HG03039 (cell line): Measurements from ENCODE around the gene REELD1.

Source experiments
- ATAC-seq: cut with Tn5 transposase; IDR thresholded peaks from one replicate; pipeline ENCODE4 v1.9.1; 2021; ENCODE audit warnings: mild to moderate bottlenecking, moderate library complexity; ENCODE audit not compliant: unreplicated experiment

Gene REELD1

GRCh38 chr4:146214238-146214637 is at the start of gene REELD1:
Gene REELD1 (plus strand): TSS chr4:146214538. CDS start chr4:146216953, 2,415 bp downstream.
- no peak for ATAC-seq

GRCh38 chr4:146165221-146165620 is 49.1 kb upstream of the REELD1 start:
- no peak for ATAC-seq

- ATAC-seq: no peak
These were observed 48.5 kb upstream of the REELD1 start for GRCh38 chr4:146165840-146166239.

GRCh38 chr4:146170149-146170548 is 44.2 kb upstream of the REELD1 start:
- no peak for ATAC-seq

- ATAC-seq: peak; percentile 91
These were observed 38.5 kb upstream of the REELD1 start, which contains the start of gene LSM6 for GRCh38 chr4:146175541-146176453. Gene LSM6 (plus strand): TSS chr4:146175718. CDS start chr4:146182922, 7,204 bp downstream.

- ATAC-seq: no peak
These were observed 37.4 kb upstream of the REELD1 start for GRCh38 chr4:146176891-146177290.

GRCh38 chr4:146178126-146178525 is 36.2 kb upstream of the REELD1 start:
- no peak for ATAC-seq

- ATAC-seq: no peak
These were observed 34.5 kb upstream of the REELD1 start for GRCh38 chr4:146179784-146180370.

GRCh38 chr4:146182443-146182842 is 31.9 kb upstream of the REELD1 start:
- ATAC-seq: no peak

- no peak for ATAC-seq
These were observed 31.1 kb upstream of the REELD1 start for GRCh38 chr4:146183209-146183608.

GRCh38 chr4:146186041-146186440 is 28.3 kb upstream of the REELD1 start:
- no peak for ATAC-seq

GRCh38 chr4:146186596-146186995 is 27.7 kb upstream of the REELD1 start:
- no peak for ATAC-seq

- ATAC-seq: no peak
These were observed 23.9 kb upstream of the REELD1 start for GRCh38 chr4:146190456-146190855.

- no peak for ATAC-seq
These were observed 22.4 kb upstream of the REELD1 start for GRCh38 chr4:146191766-146192458.

- ATAC-seq: no peak
These were observed 20.7 kb upstream of the REELD1 start for GRCh38 chr4:146193628-146194027.

- no peak for ATAC-seq
These were observed 20.1 kb upstream of the REELD1 start for GRCh38 chr4:146194212-146194611.

- ATAC-seq: no peak
These were observed 11.7 kb upstream of the REELD1 start for GRCh38 chr4:146202665-146203064.

GRCh38 chr4:146207410-146207809 is 6.9 kb upstream of the REELD1 start:
- ATAC-seq: no peak

- no peak for ATAC-seq
These were observed 3.4 kb upstream of the REELD1 start for GRCh38 chr4:146210890-146211289.

GRCh38 chr4:146211440-146211839 is 2.9 kb upstream of the REELD1 start:
- no peak for ATAC-seq

GRCh38 chr4:146212781-146213180 is 1.6 kb upstream of the REELD1 start:
- ATAC-seq: no peak

- ATAC-seq: no peak
These were observed 8.0 kb downstream of the REELD1 start for GRCh38 chr4:146222313-146222712.
